Activated T-helper 17 cell treated with anti-CD3 and anti-CD28 coated beads, Interleukin-2, amount 50 U/mL, for 72 hours (primary cell): ENCODE results near the gene HGFAC. TPM values are rescaled to one million over a fixed set of nuclear protein-coding genes. Genes with fewer than 3 reads are reported as not detected.

Source experiments
- ATAC-seq: fragments of 150-1000 bp; cut with Tn5 transposase; replicated peaks from 2 replicates; pipeline ENCODE4 v1.10.0; 2021; ENCODE audit warnings: mild to moderate bottlenecking, moderate library complexity
- H3K27ac Mint-ChIP-seq: one replicate; pipeline ENCODE4 v1.8.0; 2022; ENCODE audit warnings: mixed read lengths
- H3K27me3 Mint-ChIP-seq: one replicate; pipeline ENCODE4 v1.8.0; 2022; ENCODE audit warnings: mixed read lengths
- H3K36me3 Mint-ChIP-seq: one replicate; pipeline ENCODE4 v1.8.0; 2022; ENCODE audit warnings: low read depth, mild to moderate bottlenecking, mixed read lengths
- H3K4me1 Mint-ChIP-seq: one replicate; pipeline ENCODE4 v1.8.0; 2022; ENCODE audit warnings: mixed read lengths
- H3K4me3 Mint-ChIP-seq: one replicate; pipeline ENCODE4 v1.8.0; 2022; ENCODE audit warnings: mild to moderate bottlenecking, mixed read lengths
- H3K9me3 Mint-ChIP-seq: one replicate; pipeline ENCODE4 v1.8.0; 2022; ENCODE audit warnings: mixed read lengths
- total RNA-seq, 2 donors: library from RNA; stranded (reverse); gene quantifications; one replicate each; pipeline ENCODE4 v1.2.3, GENCODE V29; 2022

Gene HGFAC
- total RNA-seq, 2 donors from 2014 or later = not detected

DNA sequence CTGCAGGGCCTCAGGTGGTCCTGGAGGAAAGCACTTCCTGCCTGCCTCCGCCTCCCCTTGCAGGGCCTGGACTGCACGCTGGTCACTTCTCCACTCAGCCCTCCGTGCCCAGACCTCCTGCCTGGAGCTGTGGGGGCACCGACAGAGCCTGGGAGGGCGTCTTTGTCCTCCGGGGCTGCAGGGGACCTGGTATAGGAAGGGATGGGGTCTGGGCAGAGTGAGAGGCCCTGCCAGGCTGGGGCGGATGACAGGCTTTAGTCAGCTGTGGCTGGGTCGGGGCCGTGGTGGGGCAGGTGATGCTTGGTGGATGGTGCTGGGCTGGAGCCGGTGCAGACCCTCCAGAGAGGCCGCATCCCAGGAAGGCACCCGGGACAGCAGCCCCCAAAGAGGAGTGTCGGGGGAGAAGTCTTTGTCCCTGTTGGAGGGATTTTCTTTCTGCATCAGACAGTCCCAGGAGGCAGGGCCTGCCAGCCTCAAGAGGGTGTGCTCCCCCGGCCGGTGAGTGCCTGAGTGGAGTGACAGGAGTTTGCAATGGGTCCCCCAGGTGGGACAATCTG, 22.7 kb downstream of the HGFAC start:
- Mint-ChIP-seq H3K27me3 (peaks cover 15% of the 10 kb centered on the region), H3K9me3 (no peaks in the 10 kb centered on the region), H3K36me3 (no peaks in the 10 kb centered on the region), H3K27ac (no peak overlapping the region), H3K4me1 (no peaks in the 10 kb centered on the region), H3K4me3 (no peak overlapping the region)
- ATAC-seq = no peak

- ATAC-seq = no peak
- Mint-ChIP-seq H3K9me3 (no peaks in the 10 kb centered on the region), H3K27ac (no peak overlapping the region)
Observed at GRCh38 chr4:3464911-3465697, 23.3 kb downstream of the HGFAC start.

DNA sequence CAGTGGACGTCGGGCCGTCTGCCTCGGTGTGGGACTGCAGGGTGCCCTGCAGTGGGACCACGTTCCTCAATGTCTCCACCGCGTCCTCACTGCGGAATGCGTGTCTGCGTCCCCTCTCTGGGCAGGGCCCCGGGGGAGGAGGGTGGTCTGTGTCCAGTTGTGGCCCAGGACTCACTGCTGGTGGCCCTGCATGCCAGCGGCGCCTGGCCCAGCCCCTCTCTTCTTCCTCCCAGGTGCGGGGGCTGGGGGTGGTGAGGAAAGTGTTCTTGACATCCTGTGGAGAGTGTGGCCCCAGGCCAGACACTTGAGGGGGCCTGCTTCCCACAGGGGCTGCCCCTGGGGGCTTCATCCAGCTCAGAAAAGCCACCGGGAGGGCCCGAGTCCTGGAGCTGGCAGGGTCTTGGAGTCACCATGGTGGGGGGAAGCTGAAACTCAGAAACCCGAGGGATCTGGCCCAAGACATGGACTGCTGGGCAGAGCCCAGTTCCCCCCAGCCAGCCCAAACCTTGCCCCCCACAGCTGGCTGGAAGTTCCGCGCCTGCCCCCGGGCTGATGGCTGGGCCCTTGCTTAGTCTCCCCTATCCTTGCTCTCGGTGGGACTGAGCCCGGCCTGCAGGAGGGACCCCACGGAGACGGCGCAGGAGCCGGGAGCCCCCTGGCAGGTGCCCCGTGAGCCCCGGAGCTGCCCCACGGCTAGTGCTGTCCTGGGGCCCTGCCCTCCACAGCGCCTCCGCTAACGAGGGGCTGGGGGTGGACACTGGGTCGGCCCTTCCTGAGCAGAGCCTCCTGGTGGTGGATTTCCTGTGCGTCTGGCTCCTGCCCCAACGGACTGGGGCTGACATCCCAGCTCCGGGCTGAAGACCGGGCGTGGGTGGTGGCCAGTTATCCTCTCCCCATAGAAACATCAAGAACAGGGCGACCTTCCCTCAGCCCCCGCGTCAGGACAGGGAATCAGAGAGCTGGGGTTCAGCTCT, 24.2 kb downstream of the HGFAC start:
- Mint-ChIP-seq H3K4me1 (no peaks in the 10 kb centered on the region), H3K9me3 (no peaks in the 10 kb centered on the region), H3K27ac (no peak overlapping the region), H3K27me3 (peaks cover 11% of the 10 kb centered on the region), H3K36me3 (no peaks in the 10 kb centered on the region), H3K4me3 (no peak overlapping the region)
- ATAC-seq = no peak

More at GRCh38 chr4:3464911-3465697, 23.3 kb downstream of the HGFAC start:
- H3K36me3 Mint-ChIP-seq = no peaks in the 10 kb centered on the region
- H3K4me1 Mint-ChIP-seq = no peaks in the 10 kb centered on the region
- H3K27me3 Mint-ChIP-seq = peaks cover 12% of the 10 kb centered on the region
- H3K4me3 Mint-ChIP-seq = no peak overlapping the region

- ATAC-seq = no peak
- Mint-ChIP-seq H3K9me3 (no peaks in the 10 kb centered on the region), H3K36me3 (no peaks in the 10 kb centered on the region), H3K4me3 (no peak overlapping the region), H3K27me3 (peaks cover 11% of the 10 kb centered on the region), H3K27ac (no peak overlapping the region), H3K4me1 (no peaks in the 10 kb centered on the region)
Observed at GRCh38 chr4:3466691-3467600, 25.2 kb downstream of the HGFAC start.

- no peaks in the 10 kb centered on the region for H3K9me3 Mint-ChIP-seq
- no peaks in the 10 kb centered on the region for H3K36me3 Mint-ChIP-seq
- no peak overlapping the region for H3K27ac Mint-ChIP-seq
- H3K27me3 Mint-ChIP-seq = peaks cover 5% of the 10 kb centered on the region
- no peak overlapping the region for H3K4me3 Mint-ChIP-seq
- no peak for ATAC-seq
- H3K4me1 Mint-ChIP-seq = no peaks in the 10 kb centered on the region
Observed at GRCh38 chr4:3467601-3468031, 25.8 kb downstream of the HGFAC start.

GRCh38 chr4:3468154-3468553, 26.4 kb downstream of the HGFAC start:
- no peak overlapping the region for H3K27ac Mint-ChIP-seq
- peaks cover 3% of the 10 kb centered on the region for H3K27me3 Mint-ChIP-seq
- ATAC-seq = no peak
- no peaks in the 10 kb centered on the region for H3K36me3 Mint-ChIP-seq
- no peak overlapping the region for H3K4me3 Mint-ChIP-seq
- H3K4me1 Mint-ChIP-seq = no peaks in the 10 kb centered on the region
- no peaks in the 10 kb centered on the region for H3K9me3 Mint-ChIP-seq

- Mint-ChIP-seq H3K27ac (no peak overlapping the region), H3K4me3 (no peak overlapping the region), H3K9me3 (no peaks in the 10 kb centered on the region), H3K27me3 (peaks cover 3% of the 10 kb centered on the region), H3K4me1 (no peaks in the 10 kb centered on the region), H3K36me3 (no peaks in the 10 kb centered on the region)
- ATAC-seq = no peak
Observed at GRCh38 chr4:3468804-3469203, 27.0 kb downstream of the HGFAC start.

DNA sequence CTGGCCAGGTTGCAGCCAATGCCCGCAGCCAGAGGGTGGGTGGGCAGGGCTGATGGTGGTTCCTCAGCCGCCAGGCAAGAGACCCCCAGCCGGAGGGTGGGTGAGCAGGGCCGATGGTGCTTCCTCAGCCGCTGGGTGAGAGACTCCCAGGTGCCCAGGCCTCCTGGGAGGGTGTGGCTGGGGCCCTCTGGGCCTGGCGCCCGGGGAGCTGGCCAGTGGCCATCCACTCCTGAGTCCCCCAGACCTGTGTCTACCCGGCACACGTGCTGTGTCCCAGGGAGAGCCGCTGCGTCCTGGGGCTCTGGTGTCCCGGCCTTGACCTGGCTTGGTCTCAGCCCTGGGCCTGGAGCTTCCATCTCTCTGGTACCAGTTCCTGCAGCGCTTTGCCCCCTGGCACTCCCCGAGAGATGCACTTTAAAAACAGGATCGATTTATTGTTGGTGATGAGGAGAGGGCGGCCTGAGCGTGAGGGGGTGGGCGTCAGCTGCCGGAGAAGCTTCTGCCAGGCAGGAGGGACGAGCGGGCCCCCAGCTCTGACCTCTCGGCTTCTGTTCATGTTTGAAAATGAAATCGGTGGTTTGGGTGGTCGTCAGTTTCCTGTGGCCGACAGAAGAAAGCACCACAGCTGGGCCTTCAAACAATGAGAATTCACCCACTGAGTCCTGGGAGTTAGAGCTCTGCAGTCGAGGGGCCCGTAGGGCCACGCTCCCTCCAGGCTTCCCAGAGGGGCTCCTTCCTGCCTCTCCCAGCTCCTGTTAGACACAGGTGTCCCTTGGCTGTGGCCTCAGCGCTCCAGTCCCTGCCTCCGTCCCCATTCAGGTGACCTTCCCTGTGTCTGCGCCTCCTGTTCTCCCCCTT, 27.8 kb downstream of the HGFAC start:
- no peak for ATAC-seq
- H3K4me3 Mint-ChIP-seq = no peak overlapping the region
- no peak overlapping the region for H3K27ac Mint-ChIP-seq
- H3K4me1 Mint-ChIP-seq = no peaks in the 10 kb centered on the region
- no peaks in the 10 kb centered on the region for H3K36me3 Mint-ChIP-seq
- no peaks in the 10 kb centered on the region for H3K9me3 Mint-ChIP-seq
- peaks cover 3% of the 10 kb centered on the region for H3K27me3 Mint-ChIP-seq

GRCh38 chr4:3470244-3471097, 28.7 kb downstream of the HGFAC start:
- Mint-ChIP-seq H3K9me3 (no peaks in the 10 kb centered on the region), H3K27me3 (no peaks in the 10 kb centered on the region), H3K36me3 (no peaks in the 10 kb centered on the region), H3K4me1 (no peaks in the 10 kb centered on the region), H3K27ac (no peak overlapping the region), H3K4me3 (no peak overlapping the region)
- no peak for ATAC-seq

- Mint-ChIP-seq H3K4me3 (no peak overlapping the region), H3K36me3 (no peaks in the 10 kb centered on the region), H3K4me1 (no peaks in the 10 kb centered on the region), H3K27me3 (no peaks in the 10 kb centered on the region), H3K27ac (no peak overlapping the region), H3K9me3 (no peaks in the 10 kb centered on the region)
- ATAC-seq = no peak
Observed at GRCh38 chr4:3471098-3471760, 29.5 kb downstream of the HGFAC start.

- no peak for ATAC-seq
- Mint-ChIP-seq H3K27ac (no peak overlapping the region), H3K36me3 (no peaks in the 10 kb centered on the region), H3K4me3 (no peak overlapping the region), H3K9me3 (no peaks in the 10 kb centered on the region), H3K27me3 (no peaks in the 10 kb centered on the region), H3K4me1 (no peaks in the 10 kb centered on the region)
Observed at GRCh38 chr4:3471886-3472285, 30.1 kb downstream of the HGFAC start.
